Measurements from ENCODE around the gene KRTAP17-1. TPM values are rescaled to one million over a fixed set of nuclear protein-coding genes. Genes with fewer than 3 reads are reported as not detected.

Gene KRTAP17-1
- polyA plus RNA-seq, 1 of the 3 experiments (the other 2 are of a cell fraction): not detected

DNA sequence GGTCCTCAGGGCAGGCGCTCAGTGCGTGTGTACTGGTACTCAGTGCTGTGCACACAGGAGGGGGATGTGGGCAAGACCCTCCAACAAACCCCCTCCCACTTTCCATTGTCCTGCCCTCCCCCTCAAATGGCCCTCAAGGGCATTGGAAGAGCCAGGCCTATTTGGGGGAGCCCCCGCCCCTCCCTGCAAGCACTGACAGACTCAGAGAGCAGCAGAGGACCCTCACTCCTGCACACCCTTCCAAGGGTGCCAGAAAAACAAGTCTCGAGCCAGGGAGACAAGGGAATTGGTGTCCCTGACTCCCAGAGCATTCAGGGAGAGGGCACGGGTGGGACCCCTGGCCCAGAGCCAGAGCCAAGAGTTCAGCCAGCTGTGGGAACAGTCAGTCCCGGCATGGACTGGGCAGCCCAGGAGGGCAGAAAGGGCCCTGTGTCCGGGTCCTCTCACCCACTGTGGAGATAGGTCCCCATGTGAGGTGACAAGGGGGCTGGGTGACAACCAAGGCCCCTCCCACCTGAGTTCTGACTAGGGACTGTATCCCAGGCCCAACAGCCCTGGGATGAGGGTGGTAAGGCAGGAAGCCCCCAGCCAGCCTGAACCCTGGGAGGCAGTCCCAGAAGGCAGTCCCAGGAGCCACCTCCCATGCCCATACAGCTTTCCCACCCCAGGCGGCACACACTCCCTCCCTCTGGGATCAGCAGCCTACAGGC, 12.1 kb upstream of the KRTAP17-1 start:
- no peaks in the 10 kb centered on the region for H3K9me3 ChIP-seq
- H3K79me2 ChIP-seq (ENCODE audit: insufficient read depth): no peaks in the 10 kb centered on the region
- DNase-seq: no peak
- 79% methylated on average over 4 of the region's 8 CpGs for WGBS (ENCODE audit: low lambda C conversion rate)
- H4K20me1 ChIP-seq (ENCODE audit: insufficient read depth): no peaks in the 10 kb centered on the region
- H3K9me2 ChIP-seq: no peaks in the 10 kb centered on the region
- H3K36me3 ChIP-seq (replicated peaks in 1 of 2; ENCODE audit: control insufficient read depth in 1 of 2, insufficient read depth in 2 of 2, low read length in 1 of 2): no peaks in the 10 kb centered on the region
- no peaks in the 10 kb centered on the region for H3K4me1 ChIP-seq (ENCODE audit: control insufficient read depth in 1 of 2, insufficient read depth in 2 of 2, low read depth in 1 of 2, low read length in 1 of 2)
- H3K9ac ChIP-seq: no peak overlapping the region
- ChIA-PET CTCF (interaction anchor here (1.5 to 2.4 kb wide), 2 partner anchors 222 to 321 kb away, joined by 4 to 28 read pairs; no protein-coding TSS in a partner anchor), POLR2A (no interaction called here)
- no peak for TF ChIP-seq SMC3 (IDR thresholded peaks at IDR 0.05; ENCODE audit: low read depth, low read length)
- TF ChIP-seq SIN3A (IDR thresholded peaks at IDR 0.05; ENCODE audit: borderline replicate concordance, low read depth, low read length): no peak
- TF ChIP-seq, protein P1, sequence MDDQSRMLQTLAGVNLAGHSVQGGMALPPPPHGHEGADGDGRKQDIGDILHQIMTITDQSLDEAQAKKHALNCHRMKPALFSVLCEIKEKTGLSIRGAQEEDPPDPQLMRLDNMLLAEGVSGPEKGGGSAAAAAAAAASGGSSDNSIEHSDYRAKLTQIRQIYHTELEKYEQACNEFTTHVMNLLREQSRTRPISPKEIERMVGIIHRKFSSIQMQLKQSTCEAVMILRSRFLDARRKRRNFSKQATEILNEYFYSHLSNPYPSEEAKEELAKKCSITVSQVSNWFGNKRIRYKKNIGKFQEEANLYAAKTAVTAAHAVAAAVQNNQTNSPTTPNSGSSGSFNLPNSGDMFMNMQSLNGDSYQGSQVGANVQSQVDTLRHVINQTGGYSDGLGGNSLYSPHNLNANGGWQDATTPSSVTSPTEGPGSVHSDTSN (IDR thresholded peaks at IDR 0.05): no peak
- no peak for TF ChIP-seq EP300 (IDR thresholded peaks at IDR 0.05; ENCODE audit: borderline replicate concordance in 1 of 2, low read depth in 1 of 2, low read length in 1 of 2)
- no peak for TF ChIP-seq TEAD4 (IDR thresholded peaks at IDR 0.05; ENCODE audit: borderline replicate concordance, insufficient read depth)
- no peak for TF ChIP-seq YY1 (IDR thresholded peaks at IDR 0.05; ENCODE audit: low read depth)
- TF ChIP-seq MXI1 (IDR thresholded peaks at IDR 0.05; ENCODE audit: low read depth, low read length): no peak
- no peak for TF ChIP-seq FOXJ3 (CRISPR knock-in tag; IDR thresholded peaks at IDR 0.05)
- TF ChIP-seq JUND (IDR thresholded peaks at IDR 0.05): no peak
- no peak for TF ChIP-seq CHD2 (IDR thresholded peaks at IDR 0.05; ENCODE audit: low read length, partially characterized antibody)
- TF ChIP-seq RFX5 (IDR thresholded peaks at IDR 0.05; ENCODE audit: low read length): no peak
- no peak for TF ChIP-seq TCF12 (IDR thresholded peaks at IDR 0.05)
- H3F3A ChIP-seq (replicated peaks; ENCODE audit: insufficient read depth): no peaks in the 10 kb centered on the region
- H3K4me2 ChIP-seq: no peak overlapping the region
- H2AFZ ChIP-seq (ENCODE audit: low read depth): no peak overlapping the region
- no peak overlapping the region for H3K4me3 ChIP-seq (ENCODE audit: low read depth in 2 of 2, low read length in 1 of 2)
- no peaks in the 10 kb centered on the region for H3K27me3 ChIP-seq (ENCODE audit: insufficient read depth)
- no peak overlapping the region for H3K27ac ChIP-seq (ENCODE audit: low read depth in 2 of 2, low read length in 1 of 2)

DNA sequence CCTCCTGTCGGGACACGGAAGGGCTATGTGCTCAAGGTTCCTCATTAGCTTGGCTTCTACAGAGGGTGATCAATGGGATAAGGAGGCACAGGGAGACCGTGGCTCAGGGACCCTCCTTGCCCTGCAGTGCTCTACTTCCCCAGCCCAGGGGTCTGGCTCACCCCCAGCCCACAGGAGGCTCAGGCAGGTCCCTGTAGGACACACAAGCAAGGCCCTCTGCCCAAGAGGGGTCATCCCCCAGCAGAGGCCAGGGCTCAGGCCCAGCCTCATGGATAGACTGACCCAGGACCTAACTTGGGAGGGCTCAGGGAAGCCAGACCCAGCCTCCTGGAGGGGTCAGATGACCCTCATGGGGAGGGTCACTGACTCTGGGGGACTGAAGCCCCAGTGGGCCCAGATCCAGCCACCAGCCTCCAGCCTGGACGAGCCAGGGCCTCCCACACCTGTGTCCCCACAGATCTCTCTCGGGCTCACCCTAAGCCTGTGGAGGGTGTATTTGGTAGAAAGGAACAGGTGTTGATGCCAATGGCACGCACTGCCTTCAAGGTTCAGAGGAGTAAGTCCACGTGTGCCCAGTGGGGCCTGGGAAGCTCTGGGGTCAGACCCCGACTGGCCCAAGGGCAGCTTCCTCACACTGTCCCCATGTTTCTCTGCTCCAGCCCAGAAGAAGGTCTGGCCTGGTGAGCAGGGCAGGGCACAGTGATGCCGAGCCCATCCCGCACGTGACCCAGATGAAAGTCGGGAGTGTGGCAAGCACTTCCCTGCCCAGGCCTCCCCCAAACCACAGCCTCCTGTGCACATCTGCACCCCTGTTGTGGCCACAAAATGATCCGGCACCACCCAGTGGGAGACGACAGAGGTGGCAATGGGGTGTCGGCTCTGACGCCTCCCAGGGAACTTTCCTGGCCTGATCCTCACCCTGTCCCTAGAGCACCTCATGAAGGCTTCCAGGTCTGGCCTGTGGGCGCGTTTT, 10.9 kb upstream of the KRTAP17-1 start:
- Histone ChIP-seq H3K79me2 (ENCODE audit: insufficient read depth) (no peaks in the 10 kb centered on the region), H3K27me3 (ENCODE audit: insufficient read depth) (no peaks in the 10 kb centered on the region), H3K9me2 (no peaks in the 10 kb centered on the region), H3K4me2 (no peak overlapping the region), H3K27ac (ENCODE audit: low read depth in 2 of 2, low read length in 1 of 2) (no peak overlapping the region), H3K36me3 (replicated peaks in 1 of 2; ENCODE audit: control insufficient read depth in 1 of 2, insufficient read depth in 2 of 2, low read length in 1 of 2) (no peaks in the 10 kb centered on the region), H3K9me3 (no peaks in the 10 kb centered on the region), H3F3A (replicated peaks; ENCODE audit: insufficient read depth) (no peaks in the 10 kb centered on the region), H3K9ac (no peak overlapping the region), H3K4me3 (ENCODE audit: low read depth in 2 of 2, low read length in 1 of 2) (no peak overlapping the region), H4K20me1 (ENCODE audit: insufficient read depth) (no peaks in the 10 kb centered on the region), H3K4me1 (ENCODE audit: control insufficient read depth in 1 of 2, insufficient read depth in 2 of 2, low read depth in 1 of 2, low read length in 1 of 2) (no peaks in the 10 kb centered on the region), H2AFZ (ENCODE audit: low read depth) (no peak overlapping the region)
- ChIA-PET CTCF (no interaction called here), POLR2A (no interaction called here)
- 61% methylated on average over 12 of the region's 18 CpGs for WGBS (ENCODE audit: low lambda C conversion rate)
- TF ChIP-seq NFIC (IDR thresholded peaks at IDR 0.05; ENCODE audit: borderline replicate concordance): no peak
- TF ChIP-seq NRF1 (IDR thresholded peaks at IDR 0.05; ENCODE audit: low read depth, low read length): no peak
- TF ChIP-seq, protein P2, sequence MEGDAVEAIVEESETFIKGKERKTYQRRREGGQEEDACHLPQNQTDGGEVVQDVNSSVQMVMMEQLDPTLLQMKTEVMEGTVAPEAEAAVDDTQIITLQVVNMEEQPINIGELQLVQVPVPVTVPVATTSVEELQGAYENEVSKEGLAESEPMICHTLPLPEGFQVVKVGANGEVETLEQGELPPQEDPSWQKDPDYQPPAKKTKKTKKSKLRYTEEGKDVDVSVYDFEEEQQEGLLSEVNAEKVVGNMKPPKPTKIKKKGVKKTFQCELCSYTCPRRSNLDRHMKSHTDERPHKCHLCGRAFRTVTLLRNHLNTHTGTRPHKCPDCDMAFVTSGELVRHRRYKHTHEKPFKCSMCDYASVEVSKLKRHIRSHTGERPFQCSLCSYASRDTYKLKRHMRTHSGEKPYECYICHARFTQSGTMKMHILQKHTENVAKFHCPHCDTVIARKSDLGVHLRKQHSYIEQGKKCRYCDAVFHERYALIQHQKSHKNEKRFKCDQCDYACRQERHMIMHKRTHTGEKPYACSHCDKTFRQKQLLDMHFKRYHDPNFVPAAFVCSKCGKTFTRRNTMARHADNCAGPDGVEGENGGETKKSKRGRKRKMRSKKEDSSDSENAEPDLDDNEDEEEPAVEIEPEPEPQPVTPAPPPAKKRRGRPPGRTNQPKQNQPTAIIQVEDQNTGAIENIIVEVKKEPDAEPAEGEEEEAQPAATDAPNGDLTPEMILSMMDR (IDR thresholded peaks at IDR 0.05): no peak
- no peak for TF ChIP-seq TAF1 (IDR thresholded peaks at IDR 0.05; ENCODE audit: borderline replicate concordance, low read depth, low read length)
- no peak for TF ChIP-seq FOSL2 (IDR thresholded peaks at IDR 0.05; ENCODE audit: borderline replicate concordance, low read depth)
- TF ChIP-seq YY1 (IDR thresholded peaks at IDR 0.05; ENCODE audit: low read depth): no peak
- TF ChIP-seq SIN3A (IDR thresholded peaks at IDR 0.05; ENCODE audit: borderline replicate concordance, low read depth, low read length): no peak
- TF ChIP-seq, protein P3, sequence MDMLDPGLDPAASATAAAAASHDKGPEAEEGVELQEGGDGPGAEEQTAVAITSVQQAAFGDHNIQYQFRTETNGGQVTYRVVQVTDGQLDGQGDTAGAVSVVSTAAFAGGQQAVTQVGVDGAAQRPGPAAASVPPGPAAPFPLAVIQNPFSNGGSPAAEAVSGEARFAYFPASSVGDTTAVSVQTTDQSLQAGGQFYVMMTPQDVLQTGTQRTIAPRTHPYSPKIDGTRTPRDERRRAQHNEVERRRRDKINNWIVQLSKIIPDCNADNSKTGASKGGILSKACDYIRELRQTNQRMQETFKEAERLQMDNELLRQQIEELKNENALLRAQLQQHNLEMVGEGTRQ (IDR thresholded peaks at IDR 0.05; ENCODE audit: borderline replicate concordance, low read depth, low read length): no peak
- no peak for TF ChIP-seq TCF12 (IDR thresholded peaks at IDR 0.05)
- no peak for TF ChIP-seq FOXM1 (IDR thresholded peaks at IDR 0.05; ENCODE audit: low read depth)
- TF ChIP-seq RFX5 (IDR thresholded peaks at IDR 0.05; ENCODE audit: low read length): no peak
- no peak for DNase-seq

Data from SK-N-SH (cell line).